ENCODE measurements around the gene MAPKAP1. TPM values are rescaled to one million over a fixed set of nuclear protein-coding genes. Genes with fewer than 3 reads are reported as not detected.
"Not testable (repeated sequence)": the region's sequence is repeated elsewhere in the genome, so short reads cannot be mapped to it uniquely, and the experiment has no call there.

MAPKAP1 gene
- total RNA-seq, 1 donor from 2014 or later = 81.3 TPM

- DNase-seq (ENCODE audit: low read depth, low spot score) = no peak
Measured at GRCh38 chr9:125568621-125569020, 138.4 kb downstream of the MAPKAP1 start.

DNA sequence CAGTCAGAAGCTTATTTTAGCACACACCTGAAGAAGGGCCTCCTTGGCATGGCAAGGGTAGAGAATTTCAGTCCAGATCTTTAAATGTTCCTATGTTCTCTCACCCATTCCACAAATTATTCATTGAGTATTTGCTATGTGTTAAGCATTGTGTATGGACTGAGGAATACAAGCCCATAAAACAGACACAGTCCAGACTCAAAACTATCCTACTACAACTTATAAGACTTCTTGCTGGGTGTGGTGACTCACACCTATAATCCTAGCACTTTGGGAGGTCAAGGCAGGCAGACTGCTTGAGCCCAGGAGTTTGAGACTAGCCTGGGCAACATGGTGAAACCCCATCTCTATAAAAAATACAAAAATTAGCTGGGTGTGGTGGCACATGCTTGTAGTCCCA, 141.0 kb downstream of the MAPKAP1 start:
- not testable (repeated sequence) for DNase-seq (ENCODE audit: low read depth, low spot score)

GRCh38 chr9:125565126-125565525, 141.9 kb downstream of the MAPKAP1 start:
- DNase-seq (ENCODE audit: low read depth, low spot score) = no peak

- DNase-seq (ENCODE audit: low read depth, low spot score) = no peak
Measured at GRCh38 chr9:125564631-125565030, 142.4 kb downstream of the MAPKAP1 start.

DNA sequence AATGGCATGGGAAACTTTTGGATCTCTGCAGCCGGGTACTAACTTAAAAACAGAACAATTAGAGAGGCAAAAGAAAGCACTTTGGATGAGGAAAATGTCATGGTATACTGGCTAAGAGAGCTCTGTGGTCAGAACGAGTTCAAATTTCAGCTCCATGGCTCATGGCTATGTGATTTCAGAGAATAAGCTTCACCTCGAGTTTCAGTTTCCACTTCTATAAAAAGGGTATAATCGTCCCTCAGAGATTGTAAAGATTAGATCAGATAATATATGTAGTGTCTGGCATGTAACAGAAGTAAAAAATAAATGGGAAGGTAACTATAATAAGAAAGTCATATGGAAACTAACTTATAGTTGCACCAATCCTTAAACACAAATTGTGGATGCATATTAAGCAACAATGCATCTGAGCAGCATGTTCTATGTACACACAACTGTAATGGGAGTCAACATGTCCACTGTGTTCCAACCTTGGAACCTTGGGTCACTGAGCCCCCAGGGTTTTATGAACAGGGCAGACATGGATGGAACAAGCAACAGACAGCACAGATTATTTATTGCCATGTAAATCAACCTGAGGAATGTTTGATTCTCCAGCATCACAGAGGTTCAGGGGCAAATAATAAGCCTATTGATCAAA, 145.4 kb downstream of the MAPKAP1 start:
- no peak for DNase-seq (ENCODE audit: low read depth, low spot score)

- no peak for DNase-seq (ENCODE audit: low read depth, low spot score)
Measured at GRCh38 chr9:125559894-125560293, 147.1 kb downstream of the MAPKAP1 start.

DNA sequence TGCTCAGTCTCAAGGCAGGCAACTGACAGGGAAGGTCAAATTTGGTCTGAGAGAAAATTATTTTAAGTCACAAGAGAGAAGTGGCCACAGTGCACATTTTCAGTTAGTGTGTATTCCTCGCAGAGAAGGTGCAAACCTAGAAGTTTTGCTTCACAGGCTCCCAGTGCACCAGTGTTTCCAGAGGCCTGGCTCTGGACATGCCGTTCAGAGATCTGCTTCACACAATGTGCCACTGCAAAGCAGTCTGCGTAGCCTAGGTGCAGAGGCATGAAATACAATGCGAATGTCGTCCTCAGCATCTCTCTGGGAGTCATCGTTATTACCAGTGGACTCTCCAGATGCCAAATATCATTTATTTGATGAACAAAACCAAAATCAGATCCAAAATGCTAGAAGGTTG, 147.8 kb downstream of the MAPKAP1 start:
- DNase-seq (ENCODE audit: low read depth, low spot score) = no peak

- peak; percentile 46 for DNase-seq (ENCODE audit: low read depth, low spot score)
Measured at GRCh38 chr9:125558453-125559092, 148.4 kb downstream of the MAPKAP1 start.

DNA sequence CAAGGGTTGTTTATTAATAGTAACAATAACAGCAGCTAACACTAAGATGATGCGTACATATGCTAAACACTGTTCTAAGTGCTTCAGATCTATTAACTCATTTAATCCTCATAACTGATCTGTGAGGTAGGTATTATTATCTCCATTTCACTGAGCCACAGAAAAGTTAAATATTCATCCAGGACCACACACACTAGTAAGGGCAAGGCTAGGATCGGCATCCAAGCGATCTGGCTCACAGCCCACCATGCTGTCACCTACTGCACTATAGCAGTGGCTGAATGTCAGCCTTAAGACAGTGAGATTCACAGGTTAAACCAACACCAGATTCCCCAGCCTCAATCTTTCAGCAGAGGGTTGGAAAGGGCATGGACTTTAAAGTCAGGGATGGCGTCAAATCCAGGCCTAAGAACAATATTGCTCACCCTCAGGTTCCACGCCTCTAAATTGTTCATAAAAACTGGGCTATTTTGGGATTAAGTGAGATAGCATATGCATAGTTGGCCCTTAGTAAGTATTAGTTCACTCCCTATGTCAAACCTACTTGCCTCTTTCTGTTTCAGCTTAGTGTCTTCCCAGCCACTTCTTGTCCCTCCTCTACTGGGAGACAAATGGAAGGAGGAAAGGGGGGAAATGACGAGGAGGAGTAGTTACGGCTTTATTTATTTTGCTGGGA, 150.8 kb downstream of the MAPKAP1 start:
- DNase-seq (ENCODE audit: low read depth, low spot score) = no peak

DNA sequence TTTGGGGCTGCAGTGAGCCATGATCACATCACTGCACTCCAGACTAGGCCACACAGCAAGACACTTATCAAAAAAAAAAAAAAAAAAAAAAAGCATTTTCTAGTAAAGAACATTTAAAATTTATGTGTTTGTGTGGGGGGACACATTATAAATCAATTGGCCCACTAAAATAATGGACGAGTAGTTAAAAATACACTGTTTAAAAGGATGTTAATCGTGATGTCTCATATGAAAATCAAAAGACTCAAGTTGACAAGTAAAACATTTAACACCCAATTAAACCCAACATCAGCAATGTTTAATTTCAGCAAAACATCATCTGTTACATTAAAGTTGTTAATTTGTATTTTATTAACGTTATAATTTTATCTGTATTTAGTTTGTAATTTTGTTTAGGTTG, 152.3 kb downstream of the MAPKAP1 start:
- DNase-seq (ENCODE audit: low read depth, low spot score) = no peak

GRCh38 chr9:125551781-125552180, 155.2 kb downstream of the MAPKAP1 start:
- DNase-seq (ENCODE audit: low read depth, low spot score) = no peak

GRCh38 chr9:125549891-125550885, 156.8 kb downstream of the MAPKAP1 start:
- DNase-seq (ENCODE audit: low read depth, low spot score) = peak; percentile 49

DNA sequence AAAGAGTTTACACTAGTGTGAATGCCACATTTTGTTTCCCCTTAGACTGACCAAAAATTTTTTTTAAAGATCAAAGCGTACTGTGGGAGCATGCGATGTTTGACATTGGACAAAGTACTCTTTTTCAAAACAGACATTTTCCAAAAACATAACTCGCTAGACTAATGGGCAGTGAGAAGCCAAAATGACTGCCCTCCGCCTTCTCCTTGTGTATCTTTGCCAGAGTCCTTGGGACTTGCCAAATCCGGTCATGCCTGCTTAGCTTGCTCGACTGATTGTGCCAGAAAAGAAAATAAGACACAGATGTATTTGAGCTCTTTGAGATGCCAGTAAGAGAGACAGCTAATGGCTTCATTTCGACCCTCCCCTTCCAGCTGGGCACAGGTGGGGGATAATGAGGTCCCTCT, 157.5 kb downstream of the MAPKAP1 start:
- DNase-seq (ENCODE audit: low read depth, low spot score) = no peak

- no peak for DNase-seq (ENCODE audit: low read depth, low spot score)
Measured at GRCh38 chr9:125549039-125549438, 158.0 kb downstream of the MAPKAP1 start.

DNA sequence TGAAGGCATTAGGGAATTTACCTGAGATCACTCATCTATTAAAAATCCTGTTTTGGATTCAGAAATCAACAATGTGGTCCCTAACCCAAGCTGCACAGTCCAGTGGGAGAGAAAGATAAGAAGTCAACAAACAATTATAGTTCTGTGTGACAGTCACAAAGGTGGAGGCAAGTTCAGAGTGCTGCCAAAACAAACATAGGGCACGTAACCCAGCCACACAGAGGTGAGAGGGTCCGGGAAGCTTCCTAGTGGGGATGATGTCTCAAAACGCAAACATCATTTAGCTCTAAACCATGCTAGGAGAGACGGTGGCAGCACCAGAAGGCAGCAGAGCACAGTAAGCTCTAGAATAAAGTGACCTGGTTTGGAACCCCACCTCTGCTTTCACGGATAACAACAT, 158.9 kb downstream of the MAPKAP1 start:
- DNase-seq (ENCODE audit: low read depth, low spot score) = no peak

DNA sequence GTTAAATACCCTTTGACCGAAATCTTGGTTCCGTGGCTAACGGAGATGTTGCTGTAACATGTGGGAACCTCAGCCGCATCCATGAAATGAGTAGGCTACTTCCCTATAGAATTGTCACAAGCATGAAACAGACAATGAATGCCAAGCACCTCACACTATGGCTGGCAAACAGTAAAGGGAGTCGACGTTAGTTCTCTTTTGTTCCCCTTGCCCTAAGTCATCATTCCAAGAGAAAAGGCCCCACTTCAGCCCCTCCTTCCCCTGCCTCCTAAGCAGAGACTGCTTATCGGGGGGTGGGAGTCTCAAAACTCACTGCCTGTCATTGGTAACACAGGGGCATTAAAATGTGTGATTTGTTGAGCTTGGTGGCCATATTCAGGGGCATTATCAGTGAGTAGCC, 159.6 kb downstream of the MAPKAP1 start:
- no peak for DNase-seq (ENCODE audit: low read depth, low spot score)

DNA sequence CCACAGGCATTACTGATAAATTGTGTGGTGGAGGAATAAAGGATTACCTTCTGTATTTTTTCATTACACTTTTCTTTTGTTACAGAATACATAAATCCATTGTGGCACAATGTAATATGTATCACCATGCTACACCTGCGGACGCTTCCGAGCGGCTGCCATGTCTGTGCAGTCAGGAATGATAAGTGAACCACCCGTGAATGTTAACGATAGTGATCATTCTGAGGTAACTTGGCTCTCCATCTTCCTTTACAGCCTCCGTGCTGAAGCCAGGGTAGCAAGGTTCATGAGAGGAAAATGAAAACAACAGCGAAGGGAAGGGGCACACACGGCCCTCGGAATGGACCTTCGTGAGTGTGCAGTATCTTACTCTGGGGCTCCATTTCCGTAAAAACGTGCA, 161.2 kb downstream of the MAPKAP1 start:
- DNase-seq (ENCODE audit: low read depth, low spot score) = no peak

- no peak for DNase-seq (ENCODE audit: low read depth, low spot score)
Measured at GRCh38 chr9:125544988-125545651, 161.9 kb downstream of the MAPKAP1 start.

DNA sequence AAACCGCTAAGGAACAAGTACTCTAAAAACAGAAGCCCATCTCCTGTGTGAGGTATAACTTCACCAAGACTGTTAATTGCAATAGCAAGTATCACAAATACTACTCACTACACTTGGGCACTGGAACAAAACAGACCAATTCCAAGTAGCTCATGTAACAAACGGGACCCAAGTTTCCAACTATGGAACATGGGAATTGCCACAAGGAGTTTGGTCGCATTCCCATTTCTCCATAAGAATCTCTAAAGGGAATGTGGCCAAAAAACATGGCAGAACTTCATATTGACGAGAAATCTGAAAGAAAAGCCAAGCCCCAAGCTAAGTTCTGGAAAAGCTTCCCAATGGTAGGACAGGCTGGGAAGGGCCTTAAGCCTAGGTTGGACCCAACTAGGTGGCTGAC, 162.5 kb downstream of the MAPKAP1 start:
- DNase-seq (ENCODE audit: low read depth, low spot score) = no peak

DNA sequence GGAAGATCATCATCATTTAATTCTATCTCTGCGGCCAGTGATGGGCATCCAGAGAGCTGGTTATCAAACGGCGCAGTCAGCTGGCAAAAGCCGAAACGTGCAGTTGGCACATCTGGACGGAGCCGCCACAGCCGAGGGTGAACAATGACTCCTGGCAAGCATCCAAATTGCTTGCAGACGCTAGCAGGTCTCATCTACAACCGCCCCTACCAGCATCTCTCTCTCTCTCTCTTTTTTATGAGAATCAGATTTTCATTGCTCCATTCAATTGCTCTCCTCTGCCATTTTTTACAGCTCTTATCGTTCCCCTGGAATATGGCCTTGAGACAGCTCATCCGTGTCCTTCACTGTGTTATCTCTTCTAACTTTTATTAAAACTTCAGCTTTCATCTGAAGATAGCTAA, 165.2 kb downstream of the MAPKAP1 start:
- no peak for DNase-seq (ENCODE audit: low read depth, low spot score)

DNA sequence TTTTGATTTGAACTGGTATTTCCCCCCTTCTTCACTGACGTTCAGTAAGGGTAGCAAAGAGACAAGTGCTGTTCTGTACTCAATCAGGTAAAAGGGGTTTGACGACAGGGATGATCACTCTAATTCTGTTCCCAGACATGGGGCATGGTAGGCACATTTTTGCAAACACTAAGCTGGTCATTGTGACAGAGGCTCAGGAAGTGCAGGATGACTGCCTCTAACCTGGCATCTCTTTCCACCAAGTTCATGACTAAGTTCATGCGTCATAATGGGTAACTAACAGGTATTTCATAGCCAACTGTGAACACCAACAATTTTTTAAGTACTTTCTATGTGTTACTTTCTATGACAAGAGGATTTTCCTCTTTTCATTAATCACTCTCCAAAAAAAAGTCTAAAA, 166.5 kb downstream of the MAPKAP1 start:
- no peak for DNase-seq (ENCODE audit: low read depth, low spot score)
